Mesendoderm (in vitro differentiated cells): ENCODE data around the gene POLG. TPM values are rescaled to one million over a fixed set of nuclear protein-coding genes. Genes with fewer than 3 reads are reported as not detected.

Experiments
- DNase-seq: peaks from one replicate; pipeline ENCODE4 v3.0.0; 2013
- H2AK5ac ChIP-seq: 2 replicates; pipeline ENCODE4 v1.6.1; 2013; ENCODE audit warnings: low read length, inconsistent platforms
- H2BK120ac ChIP-seq: 2 replicates; pipeline ENCODE4 v1.6.1; 2013; ENCODE audit warnings: low read depth, mild to moderate bottlenecking, low read length, moderate library complexity, mixed read lengths
- H2BK15ac ChIP-seq: replicated peaks from 2 replicates; pipeline ENCODE4 v1.6.1; 2013; ENCODE audit warnings: low read depth, mild to moderate bottlenecking, moderate library complexity
- H2BK5ac ChIP-seq: 2 replicates; pipeline ENCODE4 v1.6.1; 2013; ENCODE audit warnings: low read length, inconsistent platforms
- H3K18ac ChIP-seq: 2 replicates; pipeline ENCODE4 v1.6.1; 2013; ENCODE audit warnings: mild to moderate bottlenecking, low read length, mixed read lengths
- H3K23ac ChIP-seq: one replicate; pipeline ENCODE4 v1.6.1; 2013; ENCODE audit warnings: low read length
- H3K27ac ChIP-seq: 2 replicates; pipeline ENCODE4 v1.5.1; 2013; ENCODE audit warnings: low read depth, mild to moderate bottlenecking, inconsistent platforms, low read length, moderate library complexity
- H3K27me3 ChIP-seq: 2 replicates; pipeline ENCODE4 v1.6.1; 2013; ENCODE audit warnings: low read length, control low read depth, mild to moderate bottlenecking, inconsistent platforms; ENCODE audit not compliant: insufficient read depth, poor library complexity
- H3K36me3 ChIP-seq: 2 replicates; pipeline ENCODE4 v1.6.1; 2013; ENCODE audit warnings: low read length, inconsistent platforms; ENCODE audit not compliant: control insufficient read depth, insufficient read depth
- H3K4ac ChIP-seq: one replicate; pipeline ENCODE4 v1.6.1; 2013; ENCODE audit warnings: low read depth, mild to moderate bottlenecking, low read length, moderate library complexity
- H3K4me1 ChIP-seq: 2 replicates; pipeline ENCODE4 v1.6.1; 2013; ENCODE audit warnings: low read depth, low read length, inconsistent platforms; ENCODE audit not compliant: control insufficient read depth
- H3K4me2 ChIP-seq: 2 replicates; pipeline ENCODE4 v1.6.1; 2013; ENCODE audit warnings: low read length
- H3K4me3 ChIP-seq: 2 replicates; pipeline ENCODE4 v1.5.1; 2013; ENCODE audit warnings: mild to moderate bottlenecking, low read length
- H3K56ac ChIP-seq: one replicate; pipeline ENCODE4 v1.6.1; 2013; ENCODE audit warnings: low read length
- H3K79me1 ChIP-seq: 2 replicates; pipeline ENCODE4 v1.6.1; 2013; ENCODE audit warnings: low read length, inconsistent platforms
- H3K79me2 ChIP-seq: 2 replicates; pipeline ENCODE4 v1.6.1; 2013; ENCODE audit warnings: mild to moderate bottlenecking, low read length; ENCODE audit not compliant: control insufficient read depth, insufficient read depth
- H3K9ac ChIP-seq: 2 replicates; pipeline ENCODE4 v1.6.1; 2013; ENCODE audit warnings: low read length, inconsistent platforms
- H4K5ac ChIP-seq: one replicate; pipeline ENCODE4 v1.6.1; 2013; ENCODE audit warnings: low read length
- H4K8ac ChIP-seq: one replicate; pipeline ENCODE4 v1.6.1; 2013; ENCODE audit warnings: low read depth, mild to moderate bottlenecking, control low read depth, low read length, moderate library complexity
- WGBS: extraction: QIAGEN DNeasy Blood & Tissue Kit; methylation state at CpG from one replicate; pipeline ENCODE4 v1.1.7; 2013; ENCODE audit warnings: low lambda C conversion rate, missing lambda C conversion rate; ENCODE audit not compliant: insufficient coverage; ENCODE audit errors: extremely low coverage; 5-methylcytosine and 5-hydroxymethylcytosine counted together
- polyA plus RNA-seq, 2 experiments: library from polyadenylated mRNA; stranded (reverse); fragments of 200-250 nt; gene quantifications; one replicate each; pipeline ENCODE4 v1.2.3, GENCODE V29; 2013

POLG gene
- 17.7 TPM for polyA plus RNA-seq (2013, experiment 1 of 2)
- 17.3 TPM for polyA plus RNA-seq (2013, experiment 2 of 2)

DNA sequence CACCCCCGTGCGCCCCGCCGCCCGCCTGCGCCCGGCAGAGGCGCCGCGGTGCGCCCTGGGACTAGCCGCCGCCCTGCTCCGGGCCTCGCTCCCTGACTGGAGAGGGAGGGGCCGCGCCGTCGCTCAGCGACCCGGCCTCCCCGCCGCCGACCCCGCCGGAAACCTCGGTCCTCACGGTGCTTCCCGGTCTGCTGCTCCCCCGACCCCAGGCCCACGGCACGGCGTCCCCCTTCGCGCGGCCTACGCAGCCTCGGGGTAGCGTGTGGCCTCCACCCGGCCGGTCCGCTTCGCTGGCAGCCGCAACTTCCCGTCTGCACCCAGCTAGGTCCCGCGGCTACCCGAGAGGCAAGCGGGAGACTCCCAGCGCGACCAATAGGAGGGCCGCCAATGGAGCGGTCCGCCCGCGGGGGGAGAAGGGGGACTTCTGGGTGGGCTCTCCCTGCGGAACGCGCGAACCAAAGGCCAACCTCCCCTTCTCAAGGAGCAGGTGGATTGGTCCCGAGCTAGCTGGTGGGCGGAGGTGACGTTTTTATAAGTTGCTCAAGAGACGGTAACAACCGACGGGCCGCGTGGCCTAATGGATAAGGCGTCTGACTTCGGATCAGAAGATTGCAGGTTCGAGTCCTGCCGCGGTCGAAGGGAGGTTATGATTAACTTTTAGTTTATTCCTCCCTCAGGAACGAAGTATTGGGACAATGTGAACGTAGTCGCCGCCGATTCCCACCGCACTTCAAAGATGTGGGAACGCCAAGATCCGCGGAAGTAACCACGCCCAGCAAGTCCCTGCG is at the start of gene POLG:
Gene POLG, minus strand, starts transcription at position 315 of the 788 bp plus-strand sequence. CDS start 1,070 bp downstream, outside the sequence.
- H3K27me3 ChIP-seq = no peaks in the 10 kb centered on the region
- no peak within 1 kb of the TSS for H2BK5ac ChIP-seq
- H3K4ac ChIP-seq = peak within 1 kb of the TSS; percentile 62
- H3K23ac ChIP-seq = no peak within 1 kb of the TSS
- H4K5ac ChIP-seq = no peak within 1 kb of the TSS
- peak within 1 kb of the TSS; percentile 65 for H3K27ac ChIP-seq
- H3K36me3 ChIP-seq = peaks cover 14% of the 10 kb centered on the region
- WGBS = no CpG with 5 or more reads among the region's 85 CpGs
- no peak within 1 kb of the TSS for H2BK15ac ChIP-seq
- H2BK120ac ChIP-seq = no peak within 1 kb of the TSS
- peak within 1 kb of the TSS; percentile 99 for H3K4me2 ChIP-seq
- peak within 1 kb of the TSS; percentile 85 for H3K18ac ChIP-seq
- no peak within 1 kb of the TSS for H2AK5ac ChIP-seq
- H3K4me1 ChIP-seq = no peaks in the 10 kb centered on the region
- H4K8ac ChIP-seq = no peak within 1 kb of the TSS
- H3K9ac ChIP-seq = peak within 1 kb of the TSS; percentile 82
- peak within 1 kb of the TSS; percentile 91 for H3K56ac ChIP-seq
- DNase-seq = peak; percentile 99
- peaks cover 18% of the 10 kb centered on the region for H3K79me2 ChIP-seq
- H3K4me3 ChIP-seq = peak within 1 kb of the TSS; percentile 92
- peaks cover 24% of the 10 kb centered on the region for H3K79me1 ChIP-seq

DNA sequence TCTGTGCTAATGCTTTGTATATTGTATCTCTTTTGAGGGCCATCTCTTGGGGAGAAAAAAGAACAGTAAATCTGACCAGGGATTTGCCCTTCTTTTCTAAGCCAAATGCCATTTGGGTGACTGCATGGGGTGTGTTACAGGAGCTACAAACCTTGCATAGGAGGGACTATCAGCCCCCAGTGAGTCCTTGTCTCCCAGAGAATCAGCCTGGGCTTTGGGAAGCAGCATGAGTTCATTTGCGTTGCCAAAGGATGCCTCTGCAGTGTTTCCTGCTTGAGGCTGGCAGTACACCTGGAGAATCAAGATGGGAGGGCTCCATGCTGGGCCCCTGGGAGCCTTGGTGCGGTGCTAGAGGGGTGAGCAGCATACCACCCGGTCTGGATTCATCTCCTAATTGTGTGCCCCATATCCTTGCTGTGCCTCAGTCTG is 49.6 kb upstream of the POLG start:
- WGBS = no CpG with 5 or more reads among the region's 3 CpGs
- Histone ChIP-seq H4K5ac (no peak overlapping the region), H3K4me2 (no peak overlapping the region), H2BK120ac (no peak overlapping the region), H3K56ac (no peak overlapping the region), H3K23ac (no peak overlapping the region), H3K4me3 (no peak overlapping the region), H3K18ac (no peak overlapping the region), H2BK15ac (no peak overlapping the region), H3K79me1 (no peaks in the 10 kb centered on the region), H2AK5ac (no peak overlapping the region), H4K8ac (no peak overlapping the region), H3K4me1 (no peaks in the 10 kb centered on the region), H3K79me2 (no peaks in the 10 kb centered on the region), H3K9ac (no peak overlapping the region), H3K36me3 (no peaks in the 10 kb centered on the region), H3K4ac (no peak overlapping the region), H2BK5ac (no peak overlapping the region), H3K27ac (no peak overlapping the region), H3K27me3 (peaks cover 39% of the 10 kb centered on the region)
- DNase-seq = no peak

DNA sequence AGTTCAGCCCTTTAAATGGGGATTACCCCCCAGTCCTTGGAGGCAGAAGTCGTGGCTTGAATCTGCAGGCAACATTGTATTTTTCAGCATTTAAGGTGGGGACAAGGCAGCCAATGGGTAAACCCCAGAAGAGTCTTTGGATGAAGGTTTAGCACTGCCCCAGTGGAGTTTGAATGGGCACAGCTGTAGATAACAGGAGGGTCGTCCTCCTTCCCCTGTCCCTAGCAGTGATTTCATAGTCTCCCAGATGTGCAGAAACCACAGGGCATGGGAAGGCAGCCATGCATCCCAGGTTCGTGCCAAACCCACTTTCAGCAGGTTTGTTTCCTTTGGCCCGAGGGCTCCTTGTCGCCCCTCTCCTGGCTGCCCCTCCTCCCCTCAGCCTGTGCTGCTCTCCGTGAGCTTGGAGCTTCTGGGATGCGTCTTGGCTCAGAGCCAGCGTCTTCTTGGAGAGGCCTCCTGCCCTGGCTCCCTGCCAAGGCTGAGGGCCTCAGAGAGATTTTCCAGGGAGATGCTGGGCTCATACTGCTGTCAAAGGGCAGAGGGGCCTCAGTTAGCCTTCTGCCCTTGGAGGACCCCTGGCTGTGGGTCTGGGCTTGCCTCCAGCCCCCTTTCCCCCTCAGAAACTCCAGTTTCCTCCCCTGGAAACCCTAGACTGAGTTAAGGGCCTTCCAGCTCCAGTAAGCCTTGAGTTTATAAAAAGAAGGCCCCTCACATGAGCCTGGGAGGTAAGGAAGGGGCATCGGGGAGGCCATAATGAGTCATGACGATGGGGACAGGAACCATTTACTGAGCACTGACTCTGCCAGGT is 48.9 kb upstream of the POLG start:
- Histone ChIP-seq H3K27ac (no peak overlapping the region), H3K4me1 (no peaks in the 10 kb centered on the region)

DNA sequence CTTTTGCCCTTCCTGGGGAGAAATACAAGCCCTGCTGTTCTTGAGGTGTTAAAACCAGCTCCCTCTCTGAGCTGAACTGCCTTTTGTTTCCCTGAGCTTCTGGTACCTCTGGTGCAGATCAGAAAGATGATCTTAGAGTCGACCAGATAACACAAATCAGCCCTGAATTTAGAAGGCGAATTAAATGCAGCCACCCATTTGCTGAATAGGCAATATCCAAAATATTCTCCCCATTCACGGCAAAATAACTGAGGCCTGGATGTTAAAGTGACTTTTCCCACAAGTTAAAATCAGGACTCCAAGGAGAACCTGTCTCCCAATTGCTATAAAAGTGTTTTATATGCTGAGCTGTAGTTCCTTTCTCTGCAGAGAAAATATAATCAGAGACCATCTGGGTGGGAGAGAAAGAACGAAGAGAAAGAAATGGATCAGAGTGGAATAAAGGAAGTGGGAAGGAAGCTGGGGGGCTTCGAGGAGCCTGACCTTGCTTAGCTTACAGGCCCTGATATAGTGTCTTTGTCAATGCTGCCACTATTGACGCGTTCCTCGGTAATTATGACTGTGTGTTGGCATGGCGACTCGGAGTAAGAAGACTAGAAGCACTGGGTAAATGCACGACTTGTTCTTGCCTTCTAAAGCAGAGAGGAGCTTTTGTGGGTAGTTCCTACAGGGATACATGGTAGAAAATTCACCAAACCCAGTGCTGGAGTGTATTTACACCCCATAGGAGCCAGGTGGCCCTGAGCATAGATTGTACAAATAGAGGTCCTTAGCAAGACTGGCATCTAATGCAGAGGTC is 47.5 kb upstream of the POLG start:
- no peaks in the 10 kb centered on the region for H3K4me1 ChIP-seq
- peaks cover 58% of the 10 kb centered on the region for H3K27me3 ChIP-seq
- no peak overlapping the region for H3K4me3 ChIP-seq
- no peaks in the 10 kb centered on the region for H3K79me1 ChIP-seq
- H3K4me2 ChIP-seq = no peak overlapping the region
- H2AK5ac ChIP-seq = no peak overlapping the region
- H4K8ac ChIP-seq = no peak overlapping the region
- H2BK120ac ChIP-seq = no peak overlapping the region
- no peak overlapping the region for H3K18ac ChIP-seq
- no peak overlapping the region for H3K23ac ChIP-seq
- H3K9ac ChIP-seq = no peak overlapping the region
- H2BK5ac ChIP-seq = no peak overlapping the region
- no peak overlapping the region for H4K5ac ChIP-seq
- no peaks in the 10 kb centered on the region for H3K36me3 ChIP-seq
- no peak overlapping the region for H3K4ac ChIP-seq
- no peak overlapping the region for H2BK15ac ChIP-seq
- H3K56ac ChIP-seq = no peak overlapping the region
- DNase-seq = no peak
- WGBS = no CpG with 5 or more reads among the region's 11 CpGs
- no peaks in the 10 kb centered on the region for H3K79me2 ChIP-seq
- no peak overlapping the region for H3K27ac ChIP-seq

More for the DNA sequence above, 48.9 kb upstream of the POLG start:
- Histone ChIP-seq H3K79me1 (no peaks in the 10 kb centered on the region), H3K9ac (no peak overlapping the region), H3K4me2 (no peak overlapping the region), H4K8ac (no peak overlapping the region), H2BK15ac (no peak overlapping the region), H3K36me3 (no peaks in the 10 kb centered on the region), H2BK120ac (no peak overlapping the region), H3K27me3 (peaks cover 46% of the 10 kb centered on the region), H3K79me2 (no peaks in the 10 kb centered on the region), H3K18ac (no peak overlapping the region), H3K4me3 (no peak overlapping the region), H3K23ac (no peak overlapping the region), H4K5ac (no peak overlapping the region), H3K56ac (no peak overlapping the region), H2BK5ac (no peak overlapping the region), H3K4ac (no peak overlapping the region), H2AK5ac (no peak overlapping the region)
- DNase-seq = no peak
- WGBS = no CpG with 5 or more reads among the region's 10 CpGs

DNA sequence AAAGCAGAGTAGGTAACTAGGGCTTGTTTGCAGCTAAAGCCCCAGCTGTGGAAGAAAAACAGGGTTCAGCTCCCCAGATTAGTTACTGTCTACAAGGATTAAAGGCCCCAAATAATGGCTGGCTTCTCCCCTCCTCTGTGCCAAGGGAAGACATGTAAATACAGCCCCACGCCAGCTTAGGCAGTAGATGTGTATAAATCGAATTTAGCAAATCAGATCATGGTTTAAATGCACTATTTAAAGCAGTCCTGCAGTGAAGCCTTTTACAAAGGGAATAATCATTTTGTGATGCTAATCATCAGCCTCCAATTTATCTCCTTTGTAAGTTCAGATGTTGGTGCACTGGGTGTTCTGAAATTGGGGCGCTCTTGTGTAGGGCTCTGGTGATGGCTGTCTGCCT is 46.7 kb upstream of the POLG start:
- Histone ChIP-seq H3K4me3 (no peak overlapping the region), H3K4ac (no peak overlapping the region), H3K18ac (no peak overlapping the region), H3K56ac (no peak overlapping the region), H3K27ac (no peak overlapping the region), H2AK5ac (no peak overlapping the region), H3K79me1 (no peaks in the 10 kb centered on the region), H2BK120ac (no peak overlapping the region), H3K36me3 (no peaks in the 10 kb centered on the region), H3K27me3 (peaks cover 66% of the 10 kb centered on the region), H4K8ac (no peak overlapping the region), H2BK5ac (no peak overlapping the region), H2BK15ac (no peak overlapping the region), H3K9ac (no peak overlapping the region), H3K79me2 (no peaks in the 10 kb centered on the region), H3K4me2 (no peak overlapping the region), H4K5ac (no peak overlapping the region), H3K23ac (no peak overlapping the region), H3K4me1 (no peaks in the 10 kb centered on the region)
- no peak for DNase-seq
- WGBS = no CpG with 5 or more reads among the region's 3 CpGs
